NB4 (cell line): Measurements from ENCODE around the gene CTNNA3.
A peak's percentile ranks its signal among the peaks of the same experiment; 100 is the strongest.

Experiments
- CTCF ChIP-seq: IDR thresholded peaks from one replicate; pipeline ENCODE4 v1.5.1; 2012; ENCODE audit warnings: low read depth, low read length
- POLR2A ChIP-seq: IDR thresholded peaks from 2 replicates; pipeline ENCODE4 v1.6.1; 2011; ENCODE audit warnings: mild to moderate bottlenecking; ENCODE audit not compliant: insufficient read length; ENCODE audit errors: extremely low read depth

GRCh38 chr10:66214721-66215404 is 1481.1 kb downstream of the CTNNA3 start:
- TF ChIP-seq CTCF (peak; percentile 23), POLR2A (no peak)
